ENCODE measurements around the gene RPTOR. TPM values are rescaled to one million over a fixed set of nuclear protein-coding genes. Genes with fewer than 3 reads are reported as not detected.

RPTOR gene
- total and polyA plus RNA-seq, 10 of the 15 experiments (the other 5 are each of a cell fraction or from before 2014, with no cell fraction given), result 0.18 to 32.1 (median 7.8) TPM

DNA sequence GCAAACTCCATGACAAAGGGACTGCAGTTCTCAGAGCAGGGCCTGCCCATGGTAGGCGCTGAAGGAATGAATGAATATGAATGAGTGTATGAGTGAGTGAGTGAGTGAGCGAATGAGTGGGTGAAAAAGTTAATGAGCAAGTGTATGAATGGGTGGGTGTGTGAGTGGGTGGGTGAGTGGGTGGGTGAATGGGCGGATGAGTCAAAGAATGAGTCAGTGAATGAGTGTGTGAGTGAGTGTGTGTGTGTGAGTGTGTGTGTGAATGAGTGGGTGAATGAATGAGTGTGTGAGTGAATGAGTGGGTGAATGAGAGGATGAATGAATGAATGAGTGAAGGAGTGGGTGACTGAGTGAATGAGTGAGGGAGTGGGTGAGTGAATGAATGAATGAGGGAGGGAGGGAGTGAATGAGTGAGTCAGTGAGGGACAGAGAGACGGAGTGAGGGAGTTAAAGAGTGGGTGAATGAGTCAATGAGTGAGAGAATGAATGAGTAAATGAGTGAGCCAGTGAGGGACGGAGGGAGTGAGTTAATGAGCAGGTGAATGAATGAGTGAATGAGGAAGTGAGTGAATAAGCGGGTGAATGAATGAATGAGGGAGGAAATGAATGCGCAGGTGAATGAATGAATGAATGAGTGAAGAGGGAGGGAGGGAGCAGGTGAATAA, 435.9 kb downstream of the RPTOR start (continued):
- TF ChIP-seq, protein P1, sequence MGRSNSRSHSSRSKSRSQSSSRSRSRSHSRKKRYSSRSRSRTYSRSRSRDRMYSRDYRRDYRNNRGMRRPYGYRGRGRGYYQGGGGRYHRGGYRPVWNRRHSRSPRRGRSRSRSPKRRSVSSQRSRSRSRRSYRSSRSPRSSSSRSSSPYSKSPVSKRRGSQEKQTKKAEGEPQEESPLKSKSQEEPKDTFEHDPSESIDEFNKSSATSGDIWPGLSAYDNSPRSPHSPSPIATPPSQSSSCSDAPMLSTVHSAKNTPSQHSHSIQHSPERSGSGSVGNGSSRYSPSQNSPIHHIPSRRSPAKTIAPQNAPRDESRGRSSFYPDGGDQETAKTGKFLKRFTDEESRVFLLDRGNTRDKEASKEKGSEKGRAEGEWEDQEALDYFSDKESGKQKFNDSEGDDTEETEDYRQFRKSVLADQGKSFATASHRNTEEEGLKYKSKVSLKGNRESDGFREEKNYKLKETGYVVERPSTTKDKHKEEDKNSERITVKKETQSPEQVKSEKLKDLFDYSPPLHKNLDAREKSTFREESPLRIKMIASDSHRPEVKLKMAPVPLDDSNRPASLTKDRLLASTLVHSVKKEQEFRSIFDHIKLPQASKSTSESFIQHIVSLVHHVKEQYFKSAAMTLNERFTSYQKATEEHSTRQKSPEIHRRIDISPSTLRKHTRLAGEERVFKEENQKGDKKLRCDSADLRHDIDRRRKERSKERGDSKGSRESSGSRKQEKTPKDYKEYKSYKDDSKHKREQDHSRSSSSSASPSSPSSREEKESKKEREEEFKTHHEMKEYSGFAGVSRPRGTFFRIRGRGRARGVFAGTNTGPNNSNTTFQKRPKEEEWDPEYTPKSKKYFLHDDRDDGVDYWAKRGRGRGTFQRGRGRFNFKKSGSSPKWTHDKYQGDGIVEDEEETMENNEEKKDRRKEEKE (IDR thresholded peaks at IDR 0.05), result no peak
- TF ChIP-seq MEF2B (IDR thresholded peaks at IDR 0.05; ENCODE audit: partially characterized antibody, poor library complexity, severe bottlenecking) (no peak), KDM1A (IDR thresholded peaks at IDR 0.05; ENCODE audit: borderline replicate concordance) (no peak), NFYA (IDR thresholded peaks at IDR 0.05; ENCODE audit: borderline replicate concordance, low read depth, low read length) (no peak), EZH2 (IDR thresholded peaks at IDR 0.05; ENCODE audit: borderline replicate concordance, control insufficient read depth, low read depth, low read length) (no peak), CREM (IDR thresholded peaks at IDR 0.05; ENCODE audit: low read depth) (no peak), JUNB (IDR thresholded peaks at IDR 0.05) (peak; percentile 9; the same call in 1 of the 2 replicates), POLR2A (IDR thresholded peaks at IDR 0.05; ENCODE audit: low read depth, low read length) (no peak), DPF2 (IDR thresholded peaks at IDR 0.05) (no peak), NBN (IDR thresholded peaks at IDR 0.05) (peak; percentile 59), POU2F2 (IDR thresholded peaks at IDR 0.05; ENCODE audit: borderline replicate concordance, low read depth, low read length) (no peak), ATF7 (IDR thresholded peaks at IDR 0.05; ENCODE audit: low read depth) (0 out of 2 replicates have a peak, but pooled peaks have one; percentile 18), YBX1 (IDR thresholded peaks at IDR 0.05) (no peak)
- TF ChIP-seq, protein P2, sequence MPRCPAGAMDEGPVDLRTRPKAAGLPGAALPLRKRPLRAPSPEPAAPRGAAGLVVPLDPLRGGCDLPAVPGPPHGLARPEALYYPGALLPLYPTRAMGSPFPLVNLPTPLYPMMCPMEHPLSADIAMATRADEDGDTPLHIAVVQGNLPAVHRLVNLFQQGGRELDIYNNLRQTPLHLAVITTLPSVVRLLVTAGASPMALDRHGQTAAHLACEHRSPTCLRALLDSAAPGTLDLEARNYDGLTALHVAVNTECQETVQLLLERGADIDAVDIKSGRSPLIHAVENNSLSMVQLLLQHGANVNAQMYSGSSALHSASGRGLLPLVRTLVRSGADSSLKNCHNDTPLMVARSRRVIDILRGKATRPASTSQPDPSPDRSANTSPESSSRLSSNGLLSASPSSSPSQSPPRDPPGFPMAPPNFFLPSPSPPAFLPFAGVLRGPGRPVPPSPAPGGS (IDR thresholded peaks at IDR 0.05; ENCODE audit: borderline replicate concordance, insufficient read depth, low read depth, low read length, poor library complexity, severe bottlenecking), result peak; percentile 73
- TF ChIP-seq, protein P3, sequence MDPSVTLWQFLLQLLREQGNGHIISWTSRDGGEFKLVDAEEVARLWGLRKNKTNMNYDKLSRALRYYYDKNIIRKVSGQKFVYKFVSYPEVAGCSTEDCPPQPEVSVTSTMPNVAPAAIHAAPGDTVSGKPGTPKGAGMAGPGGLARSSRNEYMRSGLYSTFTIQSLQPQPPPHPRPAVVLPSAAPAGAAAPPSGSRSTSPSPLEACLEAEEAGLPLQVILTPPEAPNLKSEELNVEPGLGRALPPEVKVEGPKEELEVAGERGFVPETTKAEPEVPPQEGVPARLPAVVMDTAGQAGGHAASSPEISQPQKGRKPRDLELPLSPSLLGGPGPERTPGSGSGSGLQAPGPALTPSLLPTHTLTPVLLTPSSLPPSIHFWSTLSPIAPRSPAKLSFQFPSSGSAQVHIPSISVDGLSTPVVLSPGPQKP (IDR thresholded peaks at IDR 0.05; ENCODE audit: low read depth, low read length), result no peak
- TF ChIP-seq, protein P4, sequence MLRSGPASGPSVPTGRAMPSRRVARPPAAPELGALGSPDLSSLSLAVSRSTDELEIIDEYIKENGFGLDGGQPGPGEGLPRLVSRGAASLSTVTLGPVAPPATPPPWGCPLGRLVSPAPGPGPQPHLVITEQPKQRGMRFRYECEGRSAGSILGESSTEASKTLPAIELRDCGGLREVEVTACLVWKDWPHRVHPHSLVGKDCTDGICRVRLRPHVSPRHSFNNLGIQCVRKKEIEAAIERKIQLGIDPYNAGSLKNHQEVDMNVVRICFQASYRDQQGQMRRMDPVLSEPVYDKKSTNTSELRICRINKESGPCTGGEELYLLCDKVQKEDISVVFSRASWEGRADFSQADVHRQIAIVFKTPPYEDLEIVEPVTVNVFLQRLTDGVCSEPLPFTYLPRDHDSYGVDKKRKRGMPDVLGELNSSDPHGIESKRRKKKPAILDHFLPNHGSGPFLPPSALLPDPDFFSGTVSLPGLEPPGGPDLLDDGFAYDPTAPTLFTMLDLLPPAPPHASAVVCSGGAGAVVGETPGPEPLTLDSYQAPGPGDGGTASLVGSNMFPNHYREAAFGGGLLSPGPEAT (IDR thresholded peaks at IDR 0.05; ENCODE audit: low read depth), result no peak
- TF ChIP-seq, protein P5, sequence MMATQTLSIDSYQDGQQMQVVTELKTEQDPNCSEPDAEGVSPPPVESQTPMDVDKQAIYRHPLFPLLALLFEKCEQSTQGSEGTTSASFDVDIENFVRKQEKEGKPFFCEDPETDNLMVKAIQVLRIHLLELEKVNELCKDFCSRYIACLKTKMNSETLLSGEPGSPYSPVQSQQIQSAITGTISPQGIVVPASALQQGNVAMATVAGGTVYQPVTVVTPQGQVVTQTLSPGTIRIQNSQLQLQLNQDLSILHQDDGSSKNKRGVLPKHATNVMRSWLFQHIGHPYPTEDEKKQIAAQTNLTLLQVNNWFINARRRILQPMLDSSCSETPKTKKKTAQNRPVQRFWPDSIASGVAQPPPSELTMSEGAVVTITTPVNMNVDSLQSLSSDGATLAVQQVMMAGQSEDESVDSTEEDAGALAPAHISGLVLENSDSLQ (IDR thresholded peaks at IDR 0.05), result peak; percentile 25; the same call in 1 of the 2 replicates
- TF ChIP-seq, protein P6, sequence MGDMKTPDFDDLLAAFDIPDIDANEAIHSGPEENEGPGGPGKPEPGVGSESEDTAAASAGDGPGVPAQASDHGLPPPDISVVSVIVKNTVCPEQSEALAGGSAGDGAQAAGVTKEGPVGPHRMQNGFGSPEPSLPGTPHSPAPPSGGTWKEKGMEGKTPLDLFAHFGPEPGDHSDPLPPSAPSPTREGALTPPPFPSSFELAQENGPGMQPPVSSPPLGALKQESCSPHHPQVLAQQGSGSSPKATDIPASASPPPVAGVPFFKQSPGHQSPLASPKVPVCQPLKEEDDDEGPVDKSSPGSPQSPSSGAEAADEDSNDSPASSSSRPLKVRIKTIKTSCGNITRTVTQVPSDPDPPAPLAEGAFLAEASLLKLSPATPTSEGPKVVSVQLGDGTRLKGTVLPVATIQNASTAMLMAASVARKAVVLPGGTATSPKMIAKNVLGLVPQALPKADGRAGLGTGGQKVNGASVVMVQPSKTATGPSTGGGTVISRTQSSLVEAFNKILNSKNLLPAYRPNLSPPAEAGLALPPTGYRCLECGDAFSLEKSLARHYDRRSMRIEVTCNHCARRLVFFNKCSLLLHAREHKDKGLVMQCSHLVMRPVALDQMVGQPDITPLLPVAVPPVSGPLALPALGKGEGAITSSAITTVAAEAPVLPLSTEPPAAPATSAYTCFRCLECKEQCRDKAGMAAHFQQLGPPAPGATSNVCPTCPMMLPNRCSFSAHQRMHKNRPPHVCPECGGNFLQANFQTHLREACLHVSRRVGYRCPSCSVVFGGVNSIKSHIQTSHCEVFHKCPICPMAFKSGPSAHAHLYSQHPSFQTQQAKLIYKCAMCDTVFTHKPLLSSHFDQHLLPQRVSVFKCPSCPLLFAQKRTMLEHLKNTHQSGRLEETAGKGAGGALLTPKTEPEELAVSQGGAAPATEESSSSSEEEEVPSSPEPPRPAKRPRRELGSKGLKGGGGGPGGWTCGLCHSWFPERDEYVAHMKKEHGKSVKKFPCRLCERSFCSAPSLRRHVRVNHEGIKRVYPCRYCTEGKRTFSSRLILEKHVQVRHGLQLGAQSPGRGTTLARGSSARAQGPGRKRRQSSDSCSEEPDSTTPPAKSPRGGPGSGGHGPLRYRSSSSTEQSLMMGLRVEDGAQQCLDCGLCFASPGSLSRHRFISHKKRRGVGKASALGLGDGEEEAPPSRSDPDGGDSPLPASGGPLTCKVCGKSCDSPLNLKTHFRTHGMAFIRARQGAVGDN (IDR thresholded peaks at IDR 0.05), result no peak
